H1 (cell line): ENCODE results near the gene CSAD. TPM values are rescaled to one million over a fixed set of nuclear protein-coding genes. Genes with fewer than 3 reads are reported as not detected.

Source experiments
- CTCF ChIA-PET: fragments of 300-600 bp; sonication (Branson Sonifier 250); formaldehyde crosslinking; loops from one replicate; lab custom pipeline; 2021; ENCODE audit not compliant: partially characterized antibody; lab: Charles Lee
- POLR2A ChIA-PET: fragments of 300-600 bp; sonication (Branson Sonifier 250); formaldehyde crosslinking; loops from one replicate; lab custom pipeline; 2021; ENCODE audit warnings: inconsistent platforms; ENCODE audit not compliant: partially characterized antibody; lab: Charles Lee
- DNase-seq, 2 experiments: peaks; one replicate each; pipeline versions ENCODE4 v3.0.0 to v3.0.0-alpha.2; 2010 to 2022; ENCODE audit warnings: low spot score in 2 of 2, low read depth in 1 of 2, mixed read lengths in 1 of 2
- FAIRE-seq: peaks from 2 replicates; lab custom pipeline; 2011; peaks lifted over from hg19 to GRCh38; lab: Jason Lieb, UNC
- H2AFZ ChIP-seq: 2 replicates; pipeline ENCODE4 v1.8.1; 2012; ENCODE audit warnings: low read length, inconsistent platforms
- H2AK5ac ChIP-seq: 2 replicates; pipeline ENCODE4 v1.6.1; 2013; ENCODE audit warnings: low read depth, low read length
- H2BK120ac ChIP-seq: replicated peaks from 2 replicates; pipeline ENCODE3; 2013; ENCODE audit warnings: low read depth, low read length, inconsistent platforms
- H2BK12ac ChIP-seq: 2 replicates; pipeline ENCODE4 v1.6.1; 2013; ENCODE audit warnings: low read depth, low read length
- H2BK15ac ChIP-seq: 2 replicates; pipeline ENCODE4 v1.6.1; 2013; ENCODE audit warnings: low read length
- H2BK20ac ChIP-seq: 2 replicates; pipeline ENCODE4 v1.6.1; 2013; ENCODE audit warnings: low read length
- H2BK5ac ChIP-seq: 2 replicates; pipeline ENCODE4 v1.6.1; 2013; ENCODE audit warnings: low read depth, low read length
- H3K14ac ChIP-seq: 2 replicates; pipeline ENCODE4 v1.6.1; 2013; ENCODE audit warnings: inconsistent platforms; ENCODE audit not compliant: insufficient read length
- H3K18ac ChIP-seq: 2 replicates; pipeline ENCODE4 v1.6.1; 2013; ENCODE audit warnings: low read length; ENCODE audit errors: extremely low read depth
- H3K23ac ChIP-seq: 2 replicates; pipeline ENCODE4 v1.6.1; 2013; ENCODE audit warnings: inconsistent platforms; ENCODE audit not compliant: insufficient read length
- H3K23me2 ChIP-seq: 2 replicates; pipeline ENCODE4 v1.6.1; 2013; ENCODE audit warnings: low read depth, low read length
- H3K27ac ChIP-seq: 2 replicates; pipeline ENCODE4 v1.6.1; 2011; ENCODE audit warnings: low read depth, low read length, inconsistent platforms
- H3K27me3 ChIP-seq, 4 experiments: replicated peaks in 1 of 4; 1 replicate in 1 of 4; 2 replicates in 3 of 4; pipeline versions ENCODE4 v1.6.1 to v1.8.1; 2011 to 2013; ENCODE audit warnings: low read length in 3 of 4, mild to moderate bottlenecking in 3 of 4, inconsistent platforms in 2 of 4, mixed read lengths in 2 of 4, moderate library complexity in 1 of 4; ENCODE audit not compliant: control insufficient read depth in 3 of 4, insufficient read depth in 3 of 4; ENCODE audit errors: extremely low read depth in 1 of 4
- H3K36me3 ChIP-seq, 4 experiments: 2 replicates each; pipeline versions ENCODE4 v1.6.1 to v1.8.1; 2011 to 2013; ENCODE audit warnings: mild to moderate bottlenecking in 4 of 4, low read length in 3 of 4, moderate library complexity in 2 of 4, control low read depth in 1 of 4, inconsistent platforms in 1 of 4; ENCODE audit not compliant: insufficient read depth in 4 of 4, control insufficient read depth in 2 of 4
- H3K4ac ChIP-seq: replicated peaks from 2 replicates; pipeline ENCODE3; 2013; ENCODE audit warnings: low read length, low read depth, mixed read lengths, inconsistent platforms; ENCODE audit not compliant: insufficient read length
- H3K4me1 ChIP-seq, 4 experiments: replicated peaks in 1 of 4; 1 replicate in 1 of 4; 2 replicates in 3 of 4; pipeline versions ENCODE4 v1.6.1 to v1.8.1; 2011 to 2013; ENCODE audit warnings: low read length in 3 of 4, inconsistent platforms in 2 of 4, mixed read lengths in 1 of 4; ENCODE audit not compliant: insufficient read depth in 4 of 4, control insufficient read depth in 3 of 4
- H3K4me2 ChIP-seq, 2 experiments: 2 replicates each; pipeline versions ENCODE4 v1.6.1 to v1.8.1; 2011 to 2013; ENCODE audit warnings: low read depth in 2 of 2, low read length in 2 of 2, control low read depth in 1 of 2, inconsistent platforms in 1 of 2, mild to moderate bottlenecking in 1 of 2; ENCODE audit not compliant: insufficient read depth in 1 of 2
- H3K4me3 ChIP-seq, 4 experiments: fragments of 200-600, 300-600 bp in 1 of 4; sonication (generic), shearing (Covaris generic), sonication (Bioruptor Twin) in 1 of 4; 2 replicates each; pipeline versions ENCODE4 v1.5.1 to v1.8.1; 2011 to 2016; ENCODE audit warnings: low read length in 4 of 4, low read depth in 3 of 4, control low read depth in 2 of 4, inconsistent platforms in 2 of 4, mild to moderate bottlenecking in 2 of 4, mixed read lengths in 1 of 4, moderate library complexity in 1 of 4; ENCODE audit not compliant: insufficient read depth in 2 of 4; ENCODE audit errors: extremely low read depth in 1 of 4
- H3K56ac ChIP-seq: replicated peaks from 2 replicates; pipeline ENCODE3; 2013; ENCODE audit warnings: low read depth, mild to moderate bottlenecking, mixed read lengths, low read length, inconsistent platforms; ENCODE audit not compliant: insufficient read length
- H3K79me1 ChIP-seq: 2 replicates; pipeline ENCODE4 v1.6.1; 2013; ENCODE audit warnings: low read depth, low read length, control low read depth
- H3K79me2 ChIP-seq, 2 experiments: 2 replicates each; pipeline versions ENCODE4 v1.6.1 to v1.8.1; 2012 to 2013; ENCODE audit warnings: low read length in 2 of 2, mild to moderate bottlenecking in 2 of 2, inconsistent platforms in 1 of 2; ENCODE audit not compliant: insufficient read depth in 2 of 2, control insufficient read depth in 1 of 2
- H3K9ac ChIP-seq, 4 experiments: replicated peaks in 1 of 4; 1 replicate in 1 of 4; 2 replicates in 3 of 4; pipeline versions ENCODE4 v1.6.1 to v1.8.1; 2011 to 2013; ENCODE audit warnings: low read depth in 3 of 4, low read length in 3 of 4, control low read depth in 2 of 4, mild to moderate bottlenecking in 2 of 4, moderate library complexity in 2 of 4, inconsistent platforms in 1 of 4; ENCODE audit errors: extremely low read depth in 1 of 4
- H3K9me3 ChIP-seq, 2 experiments: 2 replicates each; pipeline versions ENCODE4 v1.6.1 to v1.8.1; 2012 to 2013; ENCODE audit warnings: mild to moderate bottlenecking in 2 of 2, moderate library complexity in 2 of 2, control low read depth in 1 of 2, inconsistent platforms in 1 of 2, low read depth in 1 of 2, low read length in 1 of 2, mixed read lengths in 1 of 2; ENCODE audit not compliant: insufficient read depth in 2 of 2
- H4K20me1 ChIP-seq, 2 experiments: replicated peaks in 1 of 2; 2 replicates each; pipeline versions ENCODE3 to v1.8.1; 2011 to 2013; ENCODE audit warnings: inconsistent platforms in 2 of 2, low read length in 2 of 2, mild to moderate bottlenecking in 1 of 2; ENCODE audit not compliant: insufficient read depth in 2 of 2, control insufficient read depth in 1 of 2
- H4K5ac ChIP-seq: 2 replicates; pipeline ENCODE4 v1.6.1; 2013; ENCODE audit warnings: low read length, low read depth, mixed read lengths, inconsistent platforms; ENCODE audit not compliant: insufficient read length
- H4K8ac ChIP-seq: 2 replicates; pipeline ENCODE4 v1.8.0; 2013; ENCODE audit warnings: mild to moderate bottlenecking, moderate library complexity, low read length, inconsistent platforms; ENCODE audit not compliant: insufficient read depth; ENCODE audit errors: extremely low read depth
- H4K91ac ChIP-seq: replicated peaks from 2 replicates; pipeline ENCODE3; 2013; ENCODE audit warnings: low read length, mixed read lengths, inconsistent platforms; ENCODE audit not compliant: insufficient read length
- BACH1 ChIP-seq: IDR thresholded peaks from 2 replicates; pipeline ENCODE4 v1.6.1; 2012; ENCODE audit warnings: low read length, improper control_type of control experiment
- CEBPB ChIP-seq: IDR thresholded peaks from 2 replicates; pipeline ENCODE4 v1.6.1; 2012; ENCODE audit warnings: low read depth, low read length
- TAF1 ChIP-seq: IDR thresholded peaks from 2 replicates; pipeline ENCODE4 v1.6.1; 2011; ENCODE audit warnings: mild to moderate bottlenecking, low read depth, low read length
- WGBS, 2 experiments: shearing (Covaris generic) in 1 of 2; methylation state at CpG; one replicate each; pipeline versions ENCODE4 v1.1.6 to v1.1.7; 2013 to 2015; ENCODE audit warnings: low lambda C conversion rate in 2 of 2, mixed read lengths in 2 of 2, inconsistent platforms in 1 of 2, low coverage in 1 of 2, missing lambda C conversion rate in 1 of 2; ENCODE audit not compliant: insufficient replicate concordance in 2 of 2, insufficient coverage in 1 of 2, insufficient read length in 1 of 2; ENCODE audit errors: extremely low coverage in 1 of 2, missing lambda C conversion rate in 1 of 2; 5-methylcytosine and 5-hydroxymethylcytosine counted together
- polyA plus RNA-seq, 7 experiments: library from polyadenylated mRNA; depleted of rRNA in 3 of 7; stranded (reverse) in 5 of 7; unstranded in 2 of 7; fragments of >200 nt in 5 of 7; fragments of 200-250 nt in 2 of 7; gene quantifications; 1 replicate in 5 of 7; 2 replicates in 1 of 7; 4 replicates in 1 of 7; pipeline versions ENCODE4 v1.2.1 to v1.2.3, GENCODE V29; 2011 to 2013; ENCODE audit warnings: missing spikeins in 2 of 7, mixed read lengths in 2 of 7
- total RNA-seq: library from RNA; stranded (reverse); fragmentation: NEBNext Ultra II Directional; extraction: Animal tissue kit (Norgen Biotek cat#: 25700); gene quantifications from 2 replicates; pipeline ENCODE4 v1.2.1, GENCODE V29; 2021

The CSAD gene
- total and polyA plus RNA-seq, 2 of the 8 experiments (the other 6 are each of a cell fraction or from before 2014, with no cell fraction given): 8.8 to 11.3 TPM

GRCh38 chr12:53113136-53113705, 67.5 kb downstream of the CSAD start:
- FAIRE-seq: no peak
- CTCF ChIA-PET: interaction anchor here (0.5 to 4.8 kb wide), 6 partner anchors 14 to 57 kb away, joined by 3 to 20 read pairs (median 4); partner anchors contain the start of gene IGFBP6

More at GRCh38 chr12:53113136-53113705, 67.5 kb downstream of the CSAD start:
- no peaks in the 10 kb centered on the region for H3K27me3 ChIP-seq
- H3K9ac ChIP-seq: no peak overlapping the region
- H3K36me3 ChIP-seq: no peaks in the 10 kb centered on the region
- no peak overlapping the region for H2BK120ac ChIP-seq
- no peaks in the 10 kb centered on the region for H4K20me1 ChIP-seq
- peak overlapping the region; percentile 66; the same call in 1 of the 2 replicates for H2AFZ ChIP-seq
- H3K56ac ChIP-seq: no peak overlapping the region
- no peaks in the 10 kb centered on the region for H3K79me1 ChIP-seq
- H4K8ac ChIP-seq: no peak overlapping the region; the same call in 1 of the 2 replicates
- no peak for DNase-seq
- no peak overlapping the region for H4K5ac ChIP-seq
- H2BK12ac ChIP-seq: no peak overlapping the region
- no peak overlapping the region for H4K91ac ChIP-seq
- no peak overlapping the region for H2BK15ac ChIP-seq
- peaks cover 3 to 6% of the 10 kb centered on the region in 2 experiments; a peak in 3 of 4 replicates for H3K9me3 ChIP-seq
- H2AK5ac ChIP-seq: no peak overlapping the region
- no peak overlapping the region for H2BK5ac ChIP-seq
- H3K79me2 ChIP-seq: no peaks in the 10 kb centered on the region
- H3K4me1 ChIP-seq: peaks cover 0 to 3% (median 2%) of the 10 kb centered on the region in 4 experiments; a peak in 3 of 7 replicates
- no peak overlapping the region for H3K23ac ChIP-seq
- H2BK20ac ChIP-seq: no peak overlapping the region
- no peak overlapping the region for H3K4me2 ChIP-seq
- no peak overlapping the region for H3K27ac ChIP-seq
- POLR2A ChIA-PET: no interaction called here
- no peak overlapping the region for H3K4me3 ChIP-seq
- TF ChIP-seq BACH1: no peak
- no peak for TF ChIP-seq TAF1
- no peak for TF ChIP-seq CEBPB
- H3K23me2 ChIP-seq: no peaks in the 10 kb centered on the region
- H3K14ac ChIP-seq: no peak overlapping the region
- H3K18ac ChIP-seq: no peak overlapping the region
- no peak overlapping the region for H3K4ac ChIP-seq
- WGBS, 2 experiments: 88% methylated on average over 12 of the region's 12 CpGs; no CpG with 5 or more reads in 1 of the 2 experiments
